H7 (cell line): Measurements from ENCODE around the gene STK32B. TPM values are rescaled to one million over a fixed set of nuclear protein-coding genes. Genes with fewer than 3 reads are reported as not detected.
A peak's percentile ranks its signal among the peaks of the same experiment; 100 is the strongest.

Experiments used
- DNase-seq: peaks from one replicate; pipeline ENCODE4 v3.0.0; 2012
- H3K27me3 ChIP-seq: 2 replicates; pipeline ENCODE4 v1.6.0; 2011; ENCODE audit warnings: mild to moderate bottlenecking, low read length; ENCODE audit not compliant: control insufficient read depth, insufficient read depth
- H3K36me3 ChIP-seq: replicated peaks from 2 replicates; pipeline ENCODE4 v1.5.1; 2011; ENCODE audit warnings: low read length; ENCODE audit not compliant: control insufficient read depth, insufficient read depth
- H3K4me3 ChIP-seq: 2 replicates; pipeline ENCODE4 v1.5.1; 2011; ENCODE audit warnings: low read depth, mild to moderate bottlenecking, control low read depth, low read length, moderate library complexity; ENCODE audit not compliant: insufficient read depth
- total RNA-seq: library from RNA; depleted of rRNA; stranded (reverse); fragments of >200 nt; shearing (Covaris generic); gene quantifications from 2 replicates; pipeline ENCODE4 v1.2.3, GENCODE V29; 2014

Gene STK32B
- total RNA-seq, 1 experiment from 2014 or later = 2.8 TPM

GRCh38 chr4:5371415-5372190, 320.3 kb downstream of the STK32B start:
- no peaks in the 10 kb centered on the region for H3K27me3 ChIP-seq
- H3K4me3 ChIP-seq = no peak overlapping the region
- no peaks in the 10 kb centered on the region for H3K36me3 ChIP-seq
- no peak for DNase-seq

- DNase-seq = no peak
- Histone ChIP-seq H3K27me3 (no peaks in the 10 kb centered on the region), H3K4me3 (no peak overlapping the region), H3K36me3 (no peaks in the 10 kb centered on the region)
These were observed 320.9 kb downstream of the STK32B start for GRCh38 chr4:5372198-5372597.

GRCh38 chr4:5373327-5373726, 322.0 kb downstream of the STK32B start:
- no peaks in the 10 kb centered on the region for H3K27me3 ChIP-seq
- DNase-seq = no peak
- H3K4me3 ChIP-seq = no peak overlapping the region
- no peaks in the 10 kb centered on the region for H3K36me3 ChIP-seq

- no peaks in the 10 kb centered on the region for H3K27me3 ChIP-seq
- H3K4me3 ChIP-seq = no peak overlapping the region
- no peaks in the 10 kb centered on the region for H3K36me3 ChIP-seq
- DNase-seq = no peak
These were observed 323.3 kb downstream of the STK32B start for GRCh38 chr4:5374592-5374991.

- no peak for DNase-seq
- Histone ChIP-seq H3K27me3 (no peaks in the 10 kb centered on the region), H3K36me3 (no peaks in the 10 kb centered on the region), H3K4me3 (no peak overlapping the region)
These were observed 323.7 kb downstream of the STK32B start for GRCh38 chr4:5374994-5375393.

GRCh38 chr4:5376015-5376414, 324.7 kb downstream of the STK32B start:
- Histone ChIP-seq H3K27me3 (no peaks in the 10 kb centered on the region), H3K36me3 (no peaks in the 10 kb centered on the region), H3K4me3 (no peak overlapping the region)
- DNase-seq = no peak

- DNase-seq = peak; percentile 52
- Histone ChIP-seq H3K27me3 (no peaks in the 10 kb centered on the region), H3K36me3 (no peaks in the 10 kb centered on the region), H3K4me3 (no peak overlapping the region)
These were observed 326.7 kb downstream of the STK32B start for GRCh38 chr4:5378002-5378401.

- DNase-seq = no peak
- Histone ChIP-seq H3K27me3 (no peaks in the 10 kb centered on the region), H3K36me3 (no peaks in the 10 kb centered on the region), H3K4me3 (no peak overlapping the region)
These were observed 328.6 kb downstream of the STK32B start for GRCh38 chr4:5379895-5380294.

- no peak overlapping the region for H3K4me3 ChIP-seq
- H3K27me3 ChIP-seq = no peaks in the 10 kb centered on the region
- no peak for DNase-seq
- H3K36me3 ChIP-seq = no peaks in the 10 kb centered on the region
These were observed 330.7 kb downstream of the STK32B start for GRCh38 chr4:5381961-5382441.

GRCh38 chr4:5383191-5383980, 332.1 kb downstream of the STK32B start:
- H3K36me3 ChIP-seq = no peaks in the 10 kb centered on the region
- no peaks in the 10 kb centered on the region for H3K27me3 ChIP-seq
- no peak overlapping the region for H3K4me3 ChIP-seq
- no peak for DNase-seq

GRCh38 chr4:5385741-5386311, 334.5 kb downstream of the STK32B start:
- Histone ChIP-seq H3K4me3 (no peak overlapping the region), H3K36me3 (no peaks in the 10 kb centered on the region), H3K27me3 (no peaks in the 10 kb centered on the region)
- no peak for DNase-seq

GRCh38 chr4:5386921-5387320, 335.6 kb downstream of the STK32B start:
- Histone ChIP-seq H3K36me3 (no peaks in the 10 kb centered on the region), H3K4me3 (no peak overlapping the region), H3K27me3 (no peaks in the 10 kb centered on the region)
- no peak for DNase-seq

GRCh38 chr4:5387457-5387856, 336.2 kb downstream of the STK32B start:
- H3K4me3 ChIP-seq = no peak overlapping the region
- H3K36me3 ChIP-seq = no peaks in the 10 kb centered on the region
- no peaks in the 10 kb centered on the region for H3K27me3 ChIP-seq
- DNase-seq = peak; percentile 64

GRCh38 chr4:5389756-5390310, 338.6 kb downstream of the STK32B start:
- no peak for DNase-seq
- Histone ChIP-seq H3K36me3 (no peaks in the 10 kb centered on the region), H3K27me3 (no peaks in the 10 kb centered on the region), H3K4me3 (no peak overlapping the region)
